Stimulated activated CD4-positive, alpha-beta T cell treated with anti-CD3 and anti-CD28 coated beads, Interleukin-4, amount 100 ng/mL, for 1 hour (primary cell): ENCODE measurements around the gene SLC1A7.

Source experiments
- DNase-seq: peaks from one replicate; pipeline ENCODE4 v3.0.0-alpha.2; 2020

SLC1A7 gene

GRCh38 chr1:53089478-53090226 is 52.8 kb downstream of the SLC1A7 start:
- DNase-seq = no peak

DNA sequence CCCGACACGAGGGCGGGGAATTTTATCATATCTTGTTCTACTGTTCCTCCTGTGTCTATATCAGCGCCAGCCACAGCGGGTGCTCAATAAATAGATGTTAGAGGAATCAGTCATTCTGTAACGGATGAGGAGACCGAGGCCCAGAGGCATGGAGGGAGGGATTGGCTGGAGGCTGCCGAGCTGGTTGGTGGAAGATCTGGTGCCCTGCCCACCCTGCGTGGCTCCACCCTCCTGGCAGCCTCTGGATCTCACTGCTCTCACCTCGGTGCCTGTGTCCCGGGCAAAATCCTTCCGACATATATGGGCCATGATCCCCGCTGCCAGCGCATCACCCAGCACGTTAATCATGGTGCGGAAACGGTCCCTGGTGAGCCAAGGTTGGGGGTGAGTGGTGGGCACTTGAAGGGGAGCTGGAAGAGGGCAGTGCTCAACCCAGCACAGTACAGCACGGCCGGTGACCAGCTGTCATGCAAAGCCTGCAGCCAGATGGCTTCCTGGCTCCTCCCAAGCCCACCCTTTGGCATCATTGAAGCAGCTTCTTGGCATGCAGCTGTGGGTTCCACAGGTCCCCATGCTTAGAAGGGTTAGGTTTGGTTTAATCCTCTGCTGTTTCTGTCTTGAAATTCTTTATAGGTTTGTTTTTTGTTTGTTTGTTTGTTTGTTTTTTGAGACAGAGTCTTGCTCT is 53.7 kb downstream of the SLC1A7 start:
- no peak for DNase-seq

GRCh38 chr1:53087332-53088285 is 54.8 kb downstream of the SLC1A7 start:
- no peak for DNase-seq

GRCh38 chr1:53086491-53087070 is 55.9 kb downstream of the SLC1A7 start:
- DNase-seq = no peak

- DNase-seq = no peak
Observed at GRCh38 chr1:53085405-53085804, 57.0 kb downstream of the SLC1A7 start.

DNA sequence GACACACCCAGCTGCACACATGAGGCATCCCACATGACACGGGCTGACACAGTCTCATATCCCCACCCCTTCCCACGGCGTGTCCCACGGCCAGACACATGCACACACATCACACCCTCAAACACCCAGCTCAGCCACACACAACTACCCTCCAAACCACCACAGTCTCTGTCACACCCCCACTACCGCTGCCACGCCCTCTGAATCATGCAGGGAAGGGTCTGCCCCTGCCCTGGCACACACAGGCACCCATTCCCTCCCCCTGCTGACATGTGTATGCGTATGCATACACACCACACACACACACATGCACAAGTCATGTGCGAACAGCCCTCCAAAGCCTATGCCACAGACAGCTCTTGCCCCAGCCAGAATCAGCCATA is 57.9 kb downstream of the SLC1A7 start:
- DNase-seq = no peak

DNA sequence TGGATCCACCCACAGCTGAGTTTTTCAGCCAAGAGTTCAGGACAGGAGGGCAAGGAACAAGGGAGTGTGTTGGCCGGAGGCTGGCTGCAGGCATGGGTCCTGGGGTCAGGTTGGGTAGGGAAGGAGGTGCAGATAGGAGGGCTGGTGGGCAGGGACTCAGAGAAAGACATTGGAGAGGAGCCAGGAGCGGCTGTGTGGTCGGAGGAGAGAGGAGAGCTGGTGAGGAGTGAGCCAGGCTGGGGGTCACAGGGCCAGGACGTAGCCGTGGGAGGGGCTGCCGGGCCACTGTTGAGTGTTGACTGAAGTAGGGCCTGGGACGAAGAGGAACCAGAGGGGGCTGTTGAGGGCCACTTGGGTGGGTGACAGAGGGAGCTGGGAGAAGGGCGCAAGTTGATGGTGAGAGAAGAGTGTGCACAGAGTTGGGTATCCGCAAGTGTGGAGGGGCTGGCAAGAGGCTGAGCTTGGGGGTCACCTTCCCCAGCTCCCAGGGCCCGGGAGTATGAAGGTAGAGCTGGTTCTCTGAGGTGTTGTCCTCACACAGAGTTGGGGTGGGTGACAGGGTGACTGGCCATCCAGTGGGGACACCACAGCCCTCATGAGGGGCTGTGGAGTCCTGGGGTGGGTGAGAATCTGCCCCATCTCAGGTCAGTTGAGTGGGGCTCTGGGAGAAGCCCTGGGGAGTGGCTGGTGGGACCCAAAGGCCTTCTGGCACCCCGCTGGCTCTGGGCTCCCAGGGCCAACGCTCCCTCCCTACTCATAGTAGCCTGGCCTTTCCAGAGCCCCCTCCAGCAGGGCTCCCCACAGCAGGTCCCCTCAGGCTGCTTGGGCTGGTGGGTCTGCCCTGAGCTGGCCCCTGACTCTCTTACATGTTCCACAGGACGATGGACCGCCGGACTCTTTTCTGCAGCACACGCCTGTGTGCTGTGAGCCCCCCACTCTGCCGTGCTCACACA is 58.5 kb downstream of the SLC1A7 start:
- no peak for DNase-seq

GRCh38 chr1:53082826-53083455 is 59.5 kb downstream of the SLC1A7 start:
- DNase-seq = no peak

GRCh38 chr1:53081384-53082066 is 60.9 kb downstream of the SLC1A7 start:
- DNase-seq = no peak

- no peak for DNase-seq
Observed at GRCh38 chr1:53080769-53081168, 61.7 kb downstream of the SLC1A7 start.

DNA sequence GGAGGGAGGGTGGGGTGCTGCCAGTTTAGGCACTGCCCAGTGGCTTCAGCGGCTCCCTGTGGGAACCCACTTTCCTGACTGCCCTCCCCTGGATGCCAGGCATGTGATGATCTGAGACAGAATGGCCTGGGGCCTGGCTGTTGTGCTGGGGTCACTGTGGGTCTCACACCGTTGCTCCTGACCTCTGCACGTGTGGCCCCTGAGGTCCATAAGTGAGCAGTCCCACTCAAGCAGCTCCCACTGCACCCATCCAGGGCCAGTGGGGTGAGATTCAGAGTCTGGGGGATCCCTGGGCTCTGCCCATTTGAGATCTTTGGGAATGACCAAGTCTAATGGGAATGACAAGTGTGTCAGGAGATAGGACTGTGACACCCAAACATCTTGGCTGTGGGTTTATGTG is 62.4 kb downstream of the SLC1A7 start:
- no peak for DNase-seq

GRCh38 chr1:53079251-53079650 is 63.2 kb downstream of the SLC1A7 start:
- no peak for DNase-seq

DNA sequence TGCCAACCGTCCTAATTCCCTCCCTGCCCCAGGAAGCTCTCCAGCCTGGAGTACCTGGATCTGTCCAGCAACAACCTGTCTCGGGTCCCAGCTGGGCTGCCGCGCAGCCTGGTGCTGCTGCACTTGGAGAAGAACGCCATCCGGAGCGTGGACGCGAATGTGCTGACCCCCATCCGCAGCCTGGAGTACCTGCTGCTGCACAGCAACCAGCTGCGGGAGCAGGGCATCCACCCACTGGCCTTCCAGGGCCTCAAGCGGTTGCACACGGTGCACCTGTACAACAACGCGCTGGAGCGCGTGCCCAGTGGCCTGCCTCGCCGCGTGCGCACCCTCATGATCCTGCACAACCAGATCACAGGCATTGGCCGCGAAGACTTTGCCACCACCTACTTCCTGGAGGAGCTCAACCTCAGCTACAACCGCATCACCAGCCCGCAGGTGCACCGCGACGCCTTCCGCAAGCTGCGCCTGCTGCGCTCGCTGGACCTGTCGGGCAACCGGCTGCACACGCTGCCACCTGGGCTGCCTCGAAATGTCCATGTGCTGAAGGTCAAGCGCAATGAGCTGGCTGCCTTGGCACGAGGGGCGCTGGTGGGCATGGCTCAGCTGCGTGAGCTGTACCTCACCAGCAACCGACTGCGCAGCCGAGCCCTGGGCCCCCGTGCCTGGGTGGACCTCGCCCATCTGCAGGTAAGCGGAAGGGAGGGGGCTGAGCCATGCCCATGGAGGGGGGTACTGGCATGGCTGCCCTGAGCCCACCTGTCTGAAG is 63.9 kb downstream of the SLC1A7 start:
- no peak for DNase-seq

DNA sequence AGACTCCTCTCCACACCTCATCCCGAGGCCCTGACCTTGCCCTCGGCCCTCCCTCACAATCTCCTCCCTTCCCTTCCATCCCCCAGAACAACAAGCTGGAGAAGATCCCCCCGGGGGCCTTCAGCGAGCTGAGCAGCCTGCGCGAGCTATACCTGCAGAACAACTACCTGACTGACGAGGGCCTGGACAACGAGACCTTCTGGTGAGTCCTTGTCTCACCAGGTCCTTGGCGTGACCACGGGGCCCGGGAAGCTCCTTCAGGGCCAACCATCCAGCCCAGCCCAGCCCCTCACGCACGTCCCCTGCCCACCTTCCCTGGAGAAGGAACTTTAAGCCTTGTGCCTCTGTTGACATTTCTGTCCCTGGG is 64.9 kb downstream of the SLC1A7 start:
- DNase-seq = no peak

GRCh38 chr1:53076721-53077598 is 65.5 kb downstream of the SLC1A7 start:
- DNase-seq = no peak

DNA sequence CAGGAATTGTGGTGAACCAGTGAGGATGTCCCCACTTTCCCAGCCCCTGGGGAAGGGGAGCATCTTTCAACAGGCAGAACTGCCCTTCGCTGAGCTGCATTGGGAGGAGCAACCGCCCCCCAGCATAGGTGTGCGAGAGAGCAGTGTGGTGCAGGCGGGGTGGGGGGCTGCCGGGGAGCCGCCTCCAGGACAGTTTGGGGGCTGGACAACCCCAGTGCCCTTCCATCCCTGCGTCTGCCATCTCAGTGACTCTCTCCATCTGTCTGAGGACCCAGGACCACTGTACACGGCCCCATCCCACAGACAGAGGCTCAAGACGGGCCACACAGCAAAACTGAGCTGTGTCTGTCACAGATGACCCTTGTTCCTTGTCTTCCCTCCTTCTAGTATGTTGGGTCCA is 66.3 kb downstream of the SLC1A7 start:
- DNase-seq = no peak

DNA sequence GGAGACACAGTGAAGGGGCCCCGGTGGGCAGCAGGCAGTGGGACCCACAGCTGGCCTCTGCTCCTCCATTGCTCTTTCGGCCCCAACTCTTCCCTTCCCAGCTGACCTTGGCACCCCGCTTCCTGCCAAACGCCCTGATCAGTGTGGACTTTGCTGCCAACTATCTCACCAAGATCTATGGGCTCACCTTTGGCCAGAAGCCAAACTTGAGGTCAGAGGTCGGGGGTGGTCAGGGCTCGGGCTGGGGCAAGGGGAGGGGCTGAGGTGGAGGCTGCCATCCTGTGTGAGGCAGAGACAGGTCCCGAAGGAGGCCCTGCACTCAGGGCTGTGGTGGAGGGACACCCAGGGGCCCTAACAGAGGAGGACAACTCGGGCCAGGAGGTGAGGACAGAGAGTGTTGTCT is 66.7 kb downstream of the SLC1A7 start:
- DNase-seq = no peak

GRCh38 chr1:53075206-53075605 is 67.2 kb downstream of the SLC1A7 start:
- no peak for DNase-seq
